ENCODE results near the gene CYFIP1. TPM values are rescaled to one million over a fixed set of nuclear protein-coding genes. Genes with fewer than 3 reads are reported as not detected.

Gene CYFIP1
- total RNA-seq, 1 donor from 2014 or later: 94.7 TPM

GRCh38 chr15:22892333-22892732 is 87.8 kb downstream of the CYFIP1 start:
- no peaks in the 10 kb centered on the region for H3K27me3 ChIP-seq
- peaks cover 42 to 65% of the 10 kb centered on the region in 2 donors for H3K36me3 ChIP-seq
- no peak for TF ChIP-seq CTCF (IDR thresholded peaks at IDR 0.05)
- no peaks in the 10 kb centered on the region for H3K9me3 ChIP-seq
- H3K4me1 ChIP-seq: no peaks in the 10 kb centered on the region
- H3K27ac ChIP-seq: no peak overlapping the region
- intact Hi-C loops (cut with DNase I): no loop called here
- DNase-seq (ENCODE audit: low spot score in 2 of 2): no peak
- no peak overlapping the region for H3K4me3 ChIP-seq

DNA sequence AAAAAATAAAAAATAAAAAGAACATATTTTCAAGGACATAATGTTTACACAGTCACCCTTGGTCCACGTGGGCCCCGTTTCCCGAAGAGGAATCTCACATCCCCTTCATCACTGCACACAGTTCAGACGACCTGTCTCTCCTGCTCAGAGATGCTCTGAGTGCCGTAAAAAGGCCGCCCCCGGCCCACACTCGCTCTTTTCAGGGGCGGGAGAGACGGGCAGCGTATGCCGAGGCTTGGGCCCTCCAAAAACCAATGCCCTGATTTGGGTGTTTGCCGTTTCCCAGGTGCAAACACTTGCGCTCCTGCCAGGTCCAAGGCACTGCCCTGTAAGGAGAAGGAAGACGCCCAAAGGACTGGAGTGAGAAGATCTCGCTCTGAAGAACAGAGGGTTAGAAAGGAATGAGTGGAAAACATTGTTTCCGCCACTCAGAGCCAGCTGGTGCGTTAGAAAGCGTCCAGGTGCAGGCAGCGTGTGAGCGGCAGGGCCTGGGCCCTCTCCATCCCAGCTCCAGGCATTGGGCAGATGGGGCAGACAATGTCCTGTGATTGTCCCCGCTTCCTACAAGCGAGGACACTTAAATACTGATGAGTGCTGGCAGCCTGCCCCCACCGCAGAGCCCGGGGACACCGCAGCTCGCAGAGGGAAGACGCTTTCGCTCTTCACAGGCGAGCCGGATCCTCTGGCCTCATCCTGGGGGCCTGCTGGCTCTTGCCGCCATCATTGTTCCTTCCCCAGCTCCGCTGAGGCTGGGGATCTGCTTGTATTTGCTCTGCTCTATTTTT is 88.5 kb downstream of the CYFIP1 start:
- no peak for DNase-seq (ENCODE audit: low spot score in 2 of 2)
- H3K9me3 ChIP-seq: no peaks in the 10 kb centered on the region
- no peaks in the 10 kb centered on the region for H3K27me3 ChIP-seq
- peaks cover 39 to 64% of the 10 kb centered on the region in 2 donors for H3K36me3 ChIP-seq
- TF ChIP-seq CTCF (IDR thresholded peaks at IDR 0.05): no peak
- intact Hi-C loops (cut with DNase I): no loop called here
- no peak overlapping the region for H3K4me3 ChIP-seq
- H3K4me1 ChIP-seq: no peaks in the 10 kb centered on the region
- no peak overlapping the region for H3K27ac ChIP-seq

GRCh38 chr15:22890296-22890695 is 89.9 kb downstream of the CYFIP1 start:
- Histone ChIP-seq H3K9me3 (no peaks in the 10 kb centered on the region), H3K27me3 (no peaks in the 10 kb centered on the region), H3K36me3 (peaks cover 37 to 58% of the 10 kb centered on the region in 2 donors), H3K27ac (no peak overlapping the region), H3K4me1 (no peaks in the 10 kb centered on the region), H3K4me3 (no peak overlapping the region)
- no peak for TF ChIP-seq CTCF (IDR thresholded peaks at IDR 0.05)
- DNase-seq (ENCODE audit: low spot score in 2 of 2): no peak
- intact Hi-C loops (cut with DNase I): no loop called here

DNA sequence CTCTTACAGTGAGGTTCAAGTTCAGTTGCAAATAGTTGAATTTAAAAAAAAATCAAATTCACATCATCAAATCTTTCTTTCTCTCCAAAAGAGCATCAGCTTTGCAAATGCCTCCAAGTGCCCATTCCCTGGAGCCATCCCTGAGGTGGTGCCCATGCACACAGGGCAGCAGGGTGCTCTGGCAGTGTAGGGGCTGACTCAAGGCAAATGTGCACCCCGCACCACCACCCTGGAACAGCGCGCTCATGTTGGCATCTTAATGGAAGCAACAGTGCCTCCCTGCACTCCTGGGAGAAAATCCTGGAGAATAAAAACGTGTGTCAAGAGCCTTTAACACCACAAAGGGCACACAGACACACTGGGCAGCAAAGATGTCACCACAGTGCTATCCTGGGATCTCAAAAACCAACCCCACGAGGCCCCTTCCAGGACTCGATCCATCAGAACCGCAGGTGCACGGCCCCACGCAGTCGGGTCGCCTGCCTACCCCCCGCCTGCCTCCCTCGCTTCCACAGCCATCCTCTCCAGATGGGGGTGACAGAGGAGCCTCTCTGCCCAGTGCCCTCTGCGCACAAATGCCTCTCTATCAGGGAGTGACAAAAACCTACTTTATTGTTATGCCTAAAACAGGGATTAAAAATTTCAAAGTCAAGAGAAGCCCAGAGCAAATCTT is 90.9 kb downstream of the CYFIP1 start:
- H3K4me3 ChIP-seq: no peak overlapping the region
- H3K36me3 ChIP-seq: peaks cover 37 to 58% of the 10 kb centered on the region in 2 donors
- H3K9me3 ChIP-seq: no peaks in the 10 kb centered on the region
- no peak overlapping the region for H3K27ac ChIP-seq
- intact Hi-C loops (cut with DNase I): no loop called here
- TF ChIP-seq CTCF (IDR thresholded peaks at IDR 0.05): no peak
- no peaks in the 10 kb centered on the region for H3K4me1 ChIP-seq
- H3K27me3 ChIP-seq: no peaks in the 10 kb centered on the region
- DNase-seq (ENCODE audit: low spot score in 2 of 2): no peak

- H3K9me3 ChIP-seq: no peaks in the 10 kb centered on the region
- TF ChIP-seq CTCF (IDR thresholded peaks at IDR 0.05): no peak
- DNase-seq (ENCODE audit: low spot score in 2 of 2): no peak
- H3K4me3 ChIP-seq: no peak overlapping the region
- intact Hi-C loops (cut with DNase I): no loop called here
- no peaks in the 10 kb centered on the region for H3K4me1 ChIP-seq
- no peaks in the 10 kb centered on the region for H3K27me3 ChIP-seq
- H3K27ac ChIP-seq: peak overlapping the region in 1 of 2 donors; percentile 35
- peaks cover 31 to 59% of the 10 kb centered on the region in 2 donors for H3K36me3 ChIP-seq
Observed at GRCh38 chr15:22888120-22888859, 91.9 kb downstream of the CYFIP1 start.

Measured in ascending aorta (tissue), 2 donors.